GM21825 (cell line): ENCODE results near the gene LPP.

Source experiments
- ATAC-seq: cut with Tn5 transposase; IDR thresholded peaks from one replicate; pipeline ENCODE4 v1.9.1; 2021; ENCODE audit warnings: mild to moderate bottlenecking, moderate library complexity; ENCODE audit not compliant: unreplicated experiment

The LPP gene

GRCh38 chr3:188842639-188843038, 688.7 kb downstream of the LPP start:
- ATAC-seq, result no peak

- no peak for ATAC-seq
Measured at GRCh38 chr3:188844096-188844495, 690.1 kb downstream of the LPP start.

- no peak for ATAC-seq
Measured at GRCh38 chr3:188845514-188845913, 691.6 kb downstream of the LPP start.

GRCh38 chr3:188848947-188849346, 695.0 kb downstream of the LPP start:
- no peak for ATAC-seq

- no peak for ATAC-seq
Measured at GRCh38 chr3:188853856-188854771, 700.2 kb downstream of the LPP start.

GRCh38 chr3:188854772-188855149, 700.8 kb downstream of the LPP start:
- no peak for ATAC-seq

- ATAC-seq, result no peak
Measured at GRCh38 chr3:188855675-188856074, 701.7 kb downstream of the LPP start.

- no peak for ATAC-seq
Measured at GRCh38 chr3:188860147-188860546, 706.2 kb downstream of the LPP start.

GRCh38 chr3:188861842-188862744, 708.1 kb downstream of the LPP start:
- ATAC-seq, result no peak

GRCh38 chr3:188863999-188864406, 710.0 kb downstream of the LPP start:
- no peak for ATAC-seq

GRCh38 chr3:188867691-188868265, 713.8 kb downstream of the LPP start:
- no peak for ATAC-seq

- ATAC-seq, result no peak
Measured at GRCh38 chr3:188868803-188869202, 714.8 kb downstream of the LPP start.

GRCh38 chr3:188869628-188870027, 715.7 kb downstream of the LPP start:
- ATAC-seq, result no peak

- no peak for ATAC-seq
Measured at GRCh38 chr3:188870431-188870830, 716.5 kb downstream of the LPP start.

- ATAC-seq, result no peak
Measured at GRCh38 chr3:188874576-188874975, 720.6 kb downstream of the LPP start.

GRCh38 chr3:188875413-188875812, 721.5 kb downstream of the LPP start:
- ATAC-seq, result no peak

- ATAC-seq, result no peak
Measured at GRCh38 chr3:188876370-188876769, 722.4 kb downstream of the LPP start.

GRCh38 chr3:188877381-188877780, 723.4 kb downstream of the LPP start:
- ATAC-seq, result no peak

- no peak for ATAC-seq
Measured at GRCh38 chr3:188878076-188878475, 724.1 kb downstream of the LPP start.

GRCh38 chr3:188881954-188882641, 728.1 kb downstream of the LPP start:
- ATAC-seq, result no peak
